ENCODE measurements around the gene RPL18. TPM values are rescaled to one million over a fixed set of nuclear protein-coding genes. Genes with fewer than 3 reads are reported as not detected.

Gene RPL18
- total and polyA plus RNA-seq, 9 of the 15 experiments (the other 6 are each of a cell fraction or from before 2014, with no cell fraction given): 312 to 2,635 (median 1,653) TPM

DNA sequence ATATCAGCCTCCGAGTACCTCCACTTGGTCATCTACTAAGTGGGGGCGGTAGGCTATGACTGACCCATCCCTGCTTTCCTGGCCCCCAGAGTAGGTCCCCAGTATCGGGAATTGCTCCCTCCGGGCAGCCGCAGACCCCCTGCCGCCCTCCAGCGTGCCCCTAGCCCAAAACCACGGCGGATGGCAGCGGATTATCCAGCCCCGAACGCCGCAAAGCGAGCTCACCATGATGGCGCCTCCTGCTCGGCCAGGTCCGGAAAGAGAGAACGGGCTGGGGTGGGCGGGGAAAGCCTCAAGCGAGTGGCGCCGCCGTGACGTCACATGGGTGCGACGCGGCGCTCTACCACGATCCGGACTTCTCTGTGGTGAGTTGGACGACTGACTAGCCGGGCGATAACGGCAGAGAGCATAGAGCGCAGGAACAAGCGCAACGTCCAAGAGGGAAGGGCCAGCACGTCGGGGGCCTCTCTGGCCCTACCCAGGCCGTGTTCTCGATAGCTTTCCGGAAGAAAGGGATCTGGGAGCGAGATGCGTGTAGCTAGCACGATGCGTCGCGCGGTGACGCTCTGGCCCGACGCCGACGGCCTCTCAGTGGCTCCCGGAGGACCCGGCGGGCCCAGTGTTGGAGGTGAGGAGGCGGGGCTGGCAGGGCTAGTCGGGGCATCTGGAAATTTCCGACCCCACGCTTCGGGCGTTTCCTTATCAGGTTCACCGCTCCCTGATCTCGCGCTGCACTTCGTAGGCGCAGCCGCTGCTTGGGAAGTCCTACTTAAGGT, at the start of gene RPL18, which contains the start of gene SPHK2 (continued):
- TF ChIP-seq TEAD4 (IDR thresholded peaks at IDR 0.05; ENCODE audit: low read length) (no peak), TEAD4 (CRISPR knock-in tag; IDR thresholded peaks at IDR 0.05; ENCODE audit: borderline replicate concordance) (no peak), ELF1 (tag; IDR thresholded peaks at IDR 0.05) (peak; percentile 99), ZKSCAN8 (CRISPR knock-in tag; IDR thresholded peaks at IDR 0.05) (no peak), NFXL1 (CRISPR knock-in tag; IDR thresholded peaks at IDR 0.05) (no peak), SIRT6 (IDR thresholded peaks at IDR 0.05; ENCODE audit: low read depth, low read length) (no peak), TCF3 (CRISPR knock-in tag; IDR thresholded peaks at IDR 0.05) (peak; percentile 43; the same call in 1 of the 2 replicates), CHCHD3 (CRISPR knock-in tag; IDR thresholded peaks at IDR 0.05) (no peak), MEIS2 (IDR thresholded peaks at IDR 0.05; ENCODE audit: partially characterized antibody) (peak; percentile 54), HDAC2 (IDR thresholded peaks at IDR 0.05) (no peak), RAD21 (CRISPR knock-in tag; conservative IDR thresholded peaks at IDR 0.05 in 1 of 2, IDR thresholded peaks at IDR 0.05 in 1 of 2) (no peak; a peak in 1 of 4 replicates), SIN3B (IDR thresholded peaks at IDR 0.05; ENCODE audit: low read depth) (peak; percentile 75), MCM2 (IDR thresholded peaks at IDR 0.05; ENCODE audit: low read depth) (no peak), ZNF408 (CRISPR knock-in tag; IDR thresholded peaks at IDR 0.05; ENCODE audit: low read depth) (no peak), ADNP (tag; IDR thresholded peaks at IDR 0.05) (no peak), FOXK1 (CRISPR knock-in tag; IDR thresholded peaks at IDR 0.05; ENCODE audit: borderline replicate concordance) (peak; percentile 69; the same call in 1 of the 2 replicates), NFYB (IDR thresholded peaks at IDR 0.05; ENCODE audit: extremely low read depth, insufficient read length) (no peak), ATF2 (CRISPR knock-in tag; IDR thresholded peaks at IDR 0.05) (no peak), POLR3G (IDR thresholded peaks at IDR 0.05; ENCODE audit: extremely low read depth, insufficient read length, insufficient replicate concordance) (no peak), NKRF (IDR thresholded peaks at IDR 0.05; ENCODE audit: borderline replicate concordance) (peak; percentile 88; the same call in 1 of the 2 replicates)
- TF ChIP-seq, protein P1, sequence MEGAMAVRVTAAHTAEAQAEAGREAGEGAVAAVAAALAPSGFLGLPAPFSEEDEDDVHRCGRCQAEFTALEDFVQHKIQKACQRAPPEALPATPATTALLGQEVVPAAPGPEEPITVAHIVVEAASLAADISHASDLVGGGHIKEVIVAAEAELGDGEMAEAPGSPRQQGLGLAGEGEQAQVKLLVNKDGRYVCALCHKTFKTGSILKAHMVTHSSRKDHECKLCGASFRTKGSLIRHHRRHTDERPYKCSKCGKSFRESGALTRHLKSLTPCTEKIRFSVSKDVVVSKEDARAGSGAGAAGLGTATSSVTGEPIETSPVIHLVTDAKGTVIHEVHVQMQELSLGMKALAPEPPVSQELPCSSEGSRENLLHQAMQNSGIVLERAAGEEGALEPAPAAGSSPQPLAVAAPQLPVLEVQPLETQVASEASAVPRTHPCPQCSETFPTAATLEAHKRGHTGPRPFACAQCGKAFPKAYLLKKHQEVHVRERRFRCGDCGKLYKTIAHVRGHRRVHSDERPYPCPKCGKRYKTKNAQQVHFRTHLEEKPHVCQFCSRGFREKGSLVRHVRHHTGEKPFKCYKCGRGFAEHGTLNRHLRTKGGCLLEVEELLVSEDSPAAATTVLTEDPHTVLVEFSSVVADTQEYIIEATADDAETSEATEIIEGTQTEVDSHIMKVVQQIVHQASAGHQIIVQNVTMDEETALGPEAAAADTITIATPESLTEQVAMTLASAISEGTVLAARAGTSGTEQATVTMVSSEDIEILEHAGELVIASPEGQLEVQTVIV (CRISPR knock-in tag; IDR thresholded peaks at IDR 0.05; ENCODE audit: borderline replicate concordance): no peak
- TF ChIP-seq, protein P2, sequence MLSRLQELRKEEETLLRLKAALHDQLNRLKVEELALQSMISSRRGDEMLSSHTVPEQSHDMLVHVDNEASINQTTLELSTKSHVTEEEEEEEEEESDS (CRISPR knock-in tag; IDR thresholded peaks at IDR 0.05): no peak
- TF ChIP-seq, protein P3, sequence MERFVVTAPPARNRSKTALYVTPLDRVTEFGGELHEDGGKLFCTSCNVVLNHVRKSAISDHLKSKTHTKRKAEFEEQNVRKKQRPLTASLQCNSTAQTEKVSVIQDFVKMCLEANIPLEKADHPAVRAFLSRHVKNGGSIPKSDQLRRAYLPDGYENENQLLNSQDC (CRISPR knock-in tag; IDR thresholded peaks at IDR 0.05): no peak

Measured in K562 (cell line).